Gastroesophageal sphincter (tissue), 3 donors: Measurements from ENCODE around the gene AGBL1.

ENCODE experiments used
- EP300 ChIP-seq: sonication (generic); formaldehyde crosslinking; IDR thresholded peaks from one replicate; pipeline ENCODE4 v1.6.1; 2017; ENCODE audit warnings: antibody characterized with exemption, mild to moderate bottlenecking
- POLR2AphosphoS5 ChIP-seq: sonication (generic); formaldehyde crosslinking; IDR thresholded peaks from one replicate; pipeline ENCODE4 v1.6.1; 2017; ENCODE audit warnings: antibody characterized with exemption
- TF ChIP-seq, protein P1 (sequence below), 4 experiments: fragments of 200-600 bp in 2 of 4; fragments of 450-650 bp in 2 of 4; sonication (generic) in 1 of 4; IDR thresholded peaks; one replicate each; pipeline ENCODE4 v1.5.1; 2017 to 2019; ENCODE audit warnings: antibody characterized with exemption in 4 of 4, mild to moderate bottlenecking in 2 of 4, moderate library complexity in 2 of 4

DNA sequence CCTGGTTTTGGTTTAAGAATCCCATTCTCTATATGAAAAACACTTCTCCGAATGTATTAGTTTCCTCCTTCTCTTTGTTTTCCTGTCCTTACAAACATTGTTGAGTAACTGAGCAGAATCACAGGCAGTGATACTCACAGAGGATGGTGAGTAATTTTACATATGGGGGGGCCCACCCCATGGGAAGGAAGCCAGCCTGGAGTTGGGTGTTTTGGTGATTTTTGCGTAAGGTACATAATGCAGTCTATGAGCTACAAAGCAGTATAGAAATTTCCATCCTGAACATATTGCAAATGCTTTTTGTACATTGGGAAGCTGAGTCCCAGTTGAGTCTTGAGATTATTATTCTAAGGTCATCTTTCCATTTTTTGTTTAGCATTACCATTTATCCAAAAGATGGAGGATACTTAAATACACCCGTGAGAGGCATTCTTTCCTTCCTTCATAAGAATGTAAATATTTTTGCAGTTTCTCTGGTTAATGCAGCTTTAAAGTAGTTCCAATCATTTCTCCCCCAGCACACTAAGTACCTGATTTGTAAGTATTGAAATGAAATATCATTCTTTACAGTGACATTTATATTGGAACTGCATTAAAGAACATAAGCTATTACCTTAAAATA, 476.8 kb downstream of the AGBL1 start:
- TF ChIP-seq, protein P1, sequence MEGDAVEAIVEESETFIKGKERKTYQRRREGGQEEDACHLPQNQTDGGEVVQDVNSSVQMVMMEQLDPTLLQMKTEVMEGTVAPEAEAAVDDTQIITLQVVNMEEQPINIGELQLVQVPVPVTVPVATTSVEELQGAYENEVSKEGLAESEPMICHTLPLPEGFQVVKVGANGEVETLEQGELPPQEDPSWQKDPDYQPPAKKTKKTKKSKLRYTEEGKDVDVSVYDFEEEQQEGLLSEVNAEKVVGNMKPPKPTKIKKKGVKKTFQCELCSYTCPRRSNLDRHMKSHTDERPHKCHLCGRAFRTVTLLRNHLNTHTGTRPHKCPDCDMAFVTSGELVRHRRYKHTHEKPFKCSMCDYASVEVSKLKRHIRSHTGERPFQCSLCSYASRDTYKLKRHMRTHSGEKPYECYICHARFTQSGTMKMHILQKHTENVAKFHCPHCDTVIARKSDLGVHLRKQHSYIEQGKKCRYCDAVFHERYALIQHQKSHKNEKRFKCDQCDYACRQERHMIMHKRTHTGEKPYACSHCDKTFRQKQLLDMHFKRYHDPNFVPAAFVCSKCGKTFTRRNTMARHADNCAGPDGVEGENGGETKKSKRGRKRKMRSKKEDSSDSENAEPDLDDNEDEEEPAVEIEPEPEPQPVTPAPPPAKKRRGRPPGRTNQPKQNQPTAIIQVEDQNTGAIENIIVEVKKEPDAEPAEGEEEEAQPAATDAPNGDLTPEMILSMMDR (IDR thresholded peaks at IDR 0.05): no peak
- no peak for TF ChIP-seq EP300
- TF ChIP-seq POLR2AphosphoS5: no peak
